Dermis lymphatic vessel endothelial cell (primary cell): Measurements from ENCODE around the gene CASP3. TPM values are rescaled to one million over a fixed set of nuclear protein-coding genes. Genes with fewer than 3 reads are reported as not detected.

ENCODE experiments used
- total RNA-seq: library from RNA; depleted of rRNA; stranded (reverse); fragments of >200 nt; gene quantifications from 2 replicates; pipeline ENCODE4 v1.2.1, GENCODE V29; 2014

The CASP3 gene
- 31.1 and 46.1 TPM in 2 replicates for total RNA-seq

GRCh38 chr4:184649026-184649970, at the start of gene CASP3, which contains the start of gene PRIMPOL:
Gene CASP3, minus strand, starts transcription at chr4:184649447. Its CDS starts 10,994 bp downstream, at chr4:184638453.
Gene PRIMPOL, plus strand, starts transcription at chr4:184649738. Its CDS starts 7,403 bp downstream, at chr4:184657141.

Other genes with a start within 250 kb of the CASP3 start
- 22.0 and 32.2 TPM in 2 replicates for gene IRF2, start 174.9 kb downstream of the CASP3 start, total RNA-seq
- gene PRIMPOL, start 291 bp upstream of the CASP3 start, total RNA-seq = 8.2 and 8.5 TPM in 2 replicates
- gene CENPU, start 84.6 kb upstream of the CASP3 start, total RNA-seq = 3.9 and 4.0 TPM in 2 replicates
- gene ACSL1, start 176.5 kb upstream of the CASP3 start, total RNA-seq = 9.2 and 12.5 TPM in 2 replicates